Stimulated activated CD8-positive, alpha-beta memory T cell treated with anti-CD3 and anti-CD28 coated beads, Interleukin-15, amount 100 ng/mL, for 1 hour (primary cell): ENCODE results near the gene SLC37A1.

Source experiments
- DNase-seq: peaks from one replicate; pipeline ENCODE4 v3.0.0-alpha.2; 2020; ENCODE audit warnings: low read depth

The SLC37A1 gene

GRCh38 chr21:42562816-42563215, 49.2 kb downstream of the SLC37A1 start:
- DNase-seq = no peak

- DNase-seq = no peak
These were observed 49.6 kb downstream of the SLC37A1 start for GRCh38 chr21:42563261-42563660.

- no peak for DNase-seq
These were observed 50.0 kb downstream of the SLC37A1 start for GRCh38 chr21:42563686-42564085.

- no peak for DNase-seq
These were observed 50.9 kb downstream of the SLC37A1 start for GRCh38 chr21:42564561-42564971.

- DNase-seq = no peak
These were observed 51.7 kb downstream of the SLC37A1 start for GRCh38 chr21:42565206-42565810.

GRCh38 chr21:42565886-42566523, 52.4 kb downstream of the SLC37A1 start:
- DNase-seq = no peak

GRCh38 chr21:42566524-42567213, 53.0 kb downstream of the SLC37A1 start:
- DNase-seq = no peak

- DNase-seq = no peak
These were observed 53.5 kb downstream of the SLC37A1 start for GRCh38 chr21:42567214-42567555.

GRCh38 chr21:42567861-42568260, 54.2 kb downstream of the SLC37A1 start:
- no peak for DNase-seq

GRCh38 chr21:42568376-42568775, 54.7 kb downstream of the SLC37A1 start:
- no peak for DNase-seq

- DNase-seq = no peak
These were observed 55.4 kb downstream of the SLC37A1 start for GRCh38 chr21:42568866-42569731.

- DNase-seq = no peak
These were observed 56.2 kb downstream of the SLC37A1 start for GRCh38 chr21:42569732-42570301.

GRCh38 chr21:42570362-42570761, 56.7 kb downstream of the SLC37A1 start:
- DNase-seq = no peak

- no peak for DNase-seq
These were observed 57.3 kb downstream of the SLC37A1 start for GRCh38 chr21:42570841-42571387.

- no peak for DNase-seq
These were observed 57.9 kb downstream of the SLC37A1 start for GRCh38 chr21:42571391-42572150.

- no peak for DNase-seq
These were observed 59.3 kb downstream of the SLC37A1 start for GRCh38 chr21:42572906-42573495.

GRCh38 chr21:42574234-42575027, 60.8 kb downstream of the SLC37A1 start:
- DNase-seq = no peak

GRCh38 chr21:42575111-42575510, 61.5 kb downstream of the SLC37A1 start:
- DNase-seq = no peak

- no peak for DNase-seq
These were observed 63.0 kb downstream of the SLC37A1 start for GRCh38 chr21:42576639-42577038.

GRCh38 chr21:42578034-42578433, 64.4 kb downstream of the SLC37A1 start:
- DNase-seq = no peak
